Endothelial cell of umbilical vein (primary cell): ENCODE data around the gene ADGB. TPM values are rescaled to one million over a fixed set of nuclear protein-coding genes. Genes with fewer than 3 reads are reported as not detected.

Experiments
- BruUV-seq: library from RNA; stranded (reverse); fragments of 400-500 nt; replicated peaks from 2 replicates; lab custom pipeline; 2021; lab: Mats Ljungman, UMichigan
- CTCF ChIA-PET: fragments of 300-600, 350-600 bp; sonication (Branson Sonifier 250); formaldehyde crosslinking; loops from one replicate; lab custom pipeline; 2021; ENCODE audit warnings: antibody characterized with exemption, inconsistent platforms; lab: Charles Lee
- POLR2A ChIA-PET: fragments of 300-600, 350-600 bp; sonication (Branson Sonifier 250); formaldehyde crosslinking; loops from one replicate; lab custom pipeline; 2021; ENCODE audit warnings: antibody characterized with exemption, inconsistent platforms; lab: Charles Lee
- DNase-seq: peaks from one replicate; pipeline ENCODE4 v3.0.0-alpha.2; 2011; ENCODE audit warnings: low read depth, low spot score
- FAIRE-seq: peaks from 2 replicates; lab custom pipeline; 2011; peaks lifted over from hg19 to GRCh38; lab: Jason Lieb, UNC
- H2AFZ ChIP-seq: 2 replicates; pipeline ENCODE4 v1.6.0; 2012; ENCODE audit warnings: low read depth, low read length, control low read depth, inconsistent platforms
- H3K27ac ChIP-seq: 2 replicates; pipeline ENCODE4 v1.5.1; 2011; ENCODE audit warnings: low read depth, mild to moderate bottlenecking, control low read depth, low read length, moderate library complexity; ENCODE audit not compliant: insufficient read depth
- H3K27me3 ChIP-seq, 2 experiments: 2 replicates each; pipeline versions ENCODE4 v1.6.0 to v1.6.1; 2011; ENCODE audit warnings: low read length in 2 of 2, mixed read lengths in 1 of 2; ENCODE audit not compliant: control insufficient read depth in 2 of 2, insufficient read depth in 2 of 2
- H3K36me3 ChIP-seq, 2 experiments: 2 replicates in 1 of 2; 3 replicates in 1 of 2; pipeline ENCODE4 v1.5.1; 2011; ENCODE audit warnings: low read length in 2 of 2, mild to moderate bottlenecking in 1 of 2, moderate library complexity in 1 of 2; ENCODE audit not compliant: control insufficient read depth in 2 of 2, insufficient read depth in 2 of 2; ENCODE audit errors: extremely low read depth in 1 of 2
- H3K4me1 ChIP-seq: 3 replicates; pipeline ENCODE4 v1.5.1; 2011; ENCODE audit warnings: mild to moderate bottlenecking, low read length; ENCODE audit not compliant: control insufficient read depth, insufficient read depth; ENCODE audit errors: extremely low read depth
- H3K4me2 ChIP-seq: 2 replicates; pipeline ENCODE4 v1.6.1; 2011; ENCODE audit warnings: low read length, control low read depth, mixed read lengths; ENCODE audit not compliant: insufficient read depth
- H3K4me3 ChIP-seq, 3 experiments: fragments of 200-600 bp in 1 of 3; sonication (generic), shearing (Covaris generic) in 1 of 3; replicated peaks in 1 of 3; 2 replicates each; pipeline ENCODE4 v1.5.1; 2011 to 2016; ENCODE audit warnings: control low read depth in 3 of 3, low read length in 3 of 3, mild to moderate bottlenecking in 2 of 3, inconsistent platforms in 1 of 3, low read depth in 1 of 3, moderate library complexity in 1 of 3; ENCODE audit not compliant: insufficient read depth in 1 of 3
- H3K79me2 ChIP-seq: 2 replicates; pipeline ENCODE4 v1.6.0; 2012; ENCODE audit warnings: low read length, inconsistent platforms; ENCODE audit not compliant: control insufficient read depth, insufficient read depth
- H3K9ac ChIP-seq: replicated peaks from 2 replicates; pipeline ENCODE3; 2011; ENCODE audit warnings: low read length, control low read depth; ENCODE audit not compliant: insufficient read depth; ENCODE audit errors: extremely low read depth
- H3K9me1 ChIP-seq: replicated peaks from 3 replicates; pipeline ENCODE4 v1.6.0; 2011; ENCODE audit warnings: mild to moderate bottlenecking, low read length; ENCODE audit not compliant: control insufficient read depth, insufficient read depth; ENCODE audit errors: extremely low read depth
- H3K9me3 ChIP-seq: replicated peaks from 2 replicates; pipeline ENCODE4 v1.5.1; 2012; ENCODE audit warnings: low read length, inconsistent platforms; ENCODE audit not compliant: control insufficient read depth, insufficient read depth
- H4K20me1 ChIP-seq: replicated peaks from 2 replicates; pipeline ENCODE3; 2011; ENCODE audit warnings: mild to moderate bottlenecking, low read length; ENCODE audit not compliant: control insufficient read depth, insufficient read depth; ENCODE audit errors: extremely low read depth
- CTCF ChIP-seq, 2 donors: IDR thresholded peaks; 1 replicate in 1 of 2; 2 replicates in 1 of 2; pipeline ENCODE4 v1.5.1; 2011; ENCODE audit warnings: low read length in 2 of 2, mild to moderate bottlenecking in 2 of 2, moderate library complexity in 2 of 2, control low read depth in 1 of 2, inconsistent platforms in 1 of 2, low read depth in 1 of 2; ENCODE audit not compliant: insufficient read depth in 1 of 2; ENCODE audit errors: extremely low read depth in 1 of 2
- EZH2 ChIP-seq: IDR thresholded peaks from 2 replicates; pipeline ENCODE4 v1.6.1; 2012; ENCODE audit warnings: borderline replicate concordance, low read depth, mild to moderate bottlenecking, moderate library complexity, low read length, inconsistent platforms; ENCODE audit not compliant: severe bottlenecking
- FOS ChIP-seq: IDR thresholded peaks from 2 replicates; pipeline ENCODE4 v1.6.1; 2011; ENCODE audit warnings: mild to moderate bottlenecking, low read length, moderate library complexity, borderline replicate concordance; ENCODE audit not compliant: insufficient read depth
- GATA2 ChIP-seq: IDR thresholded peaks from 2 replicates; pipeline ENCODE4 v1.7.0; 2011; ENCODE audit warnings: low read depth, mild to moderate bottlenecking, moderate library complexity, mixed read lengths, low read length; ENCODE audit not compliant: insufficient read length, insufficient read depth
- JUN ChIP-seq: IDR thresholded peaks from 2 replicates; pipeline ENCODE4 v1.6.1; 2011; ENCODE audit warnings: borderline replicate concordance, low read depth; ENCODE audit not compliant: insufficient read length, insufficient read depth
- MAX ChIP-seq: IDR thresholded peaks from 2 replicates; pipeline ENCODE4 v1.6.1; 2011; ENCODE audit not compliant: insufficient read depth, insufficient read length
- MYC ChIP-seq: IDR thresholded peaks from one replicate; pipeline ENCODE4 v1.6.1; 2011; ENCODE audit warnings: mild to moderate bottlenecking, low read depth, low read length
- POLR2A ChIP-seq: IDR thresholded peaks from 2 replicates; pipeline ENCODE4 v1.6.1; 2012; ENCODE audit warnings: low read depth, mild to moderate bottlenecking, control low read depth, low read length
- POLR2AphosphoS5 ChIP-seq: IDR thresholded peaks from 2 replicates; pipeline ENCODE4 v1.6.1; 2012; ENCODE audit warnings: low read depth, mild to moderate bottlenecking, control low read depth, low read length, moderate library complexity; ENCODE audit not compliant: insufficient read depth
- dilution Hi-C: fragments of 300-500 bp; cut with MboI; formaldehyde crosslinking; loops from one replicate; pipeline ENCODE4 v1.15.0; 2019; ENCODE audit warnings: low sequenced_read_pairs; ENCODE audit not compliant: extremely low pct_ligation_motif_present
- intact Hi-C: fragments of 100-400 bp; cut with micrococcal nuclease; formaldehyde crosslinking; loops from one replicate; pipeline ENCODE4 v1.10.0; 2022
- polyA plus RNA-seq, 4 experiments: library from polyadenylated mRNA; depleted of rRNA in 3 of 4; stranded (reverse) in 3 of 4; unstranded in 1 of 4; fragments of >200 nt; gene quantifications; 2 replicates each; pipeline versions ENCODE4 v1.2.1 to v1.2.3, GENCODE V29; 2011 to 2012; ENCODE audit warnings: missing spikeins in 1 of 4
- total RNA-seq: library from RNA; stranded (reverse); gene quantifications from 2 replicates; pipeline ENCODE4 v1.2.3, GENCODE V29; 2021

The ADGB gene
- total and polyA plus RNA-seq, 2 donors (not counting 3 experiments of a cell fraction or from before 2014, with no cell fraction given), result not detected

- no TSS peak for BruUV-seq
- TF ChIP-seq POLR2A, result no peak
- no peak for TF ChIP-seq MYC
- H3K36me3 ChIP-seq, result no peaks in the 10 kb centered on the region
- no peak overlapping the region for H3K9ac ChIP-seq
- H4K20me1 ChIP-seq, result no peaks in the 10 kb centered on the region
- peaks cover 2 to 8% of the 10 kb centered on the region in 2 experiments for H3K27me3 ChIP-seq
- H3K4me3 ChIP-seq, result no peak overlapping the region
- FAIRE-seq, result no peak
- no peaks in the 10 kb centered on the region for H3K4me1 ChIP-seq
- H3K9me1 ChIP-seq, result no peaks in the 10 kb centered on the region
- intact Hi-C loops, result no loop called here
- dilution Hi-C loops, result no loop called here
- no peaks in the 10 kb centered on the region for H3K79me2 ChIP-seq
- no peak overlapping the region for H3K27ac ChIP-seq
- no peak overlapping the region for H3K4me2 ChIP-seq
- ChIA-PET POLR2A (no interaction called here), CTCF (interaction anchor here (0.6 to 2.5 kb wide), 2 partner anchors 652 to 683 kb away, joined by 3 to 7 read pairs; no protein-coding TSS in a partner anchor)
- no peaks in the 10 kb centered on the region for H3K9me3 ChIP-seq
- no peak for DNase-seq
- no peak overlapping the region for H2AFZ ChIP-seq
Observed at GRCh38 chr6:146693342-146693741, 94.6 kb downstream of the ADGB start.

GRCh38 chr6:146697921-146698320 is 99.1 kb downstream of the ADGB start:
- no peaks in the 10 kb centered on the region for H3K9me1 ChIP-seq
- FAIRE-seq, result no peak
- dilution Hi-C loops (no loop called here), intact Hi-C loops (no loop called here)
- H3K9ac ChIP-seq, result no peak overlapping the region
- no peaks in the 10 kb centered on the region for H3K9me3 ChIP-seq
- no peaks in the 10 kb centered on the region for H3K4me1 ChIP-seq
- H3K27ac ChIP-seq, result no peak overlapping the region
- no peak for TF ChIP-seq MAX
- TF ChIP-seq MYC, result no peak
- no peak for TF ChIP-seq CTCF (IDR thresholded peaks at IDR 0.05; ENCODE audit: extremely low read depth in 1 of 2, insufficient read depth in 1 of 2, low read depth in 1 of 2, low read length in 2 of 2)
- TF ChIP-seq JUN, result no peak
- TF ChIP-seq POLR2A, result no peak
- TF ChIP-seq POLR2AphosphoS5, result no peak
- TF ChIP-seq FOS, result no peak
- TF ChIP-seq GATA2, result no peak
- no peak for TF ChIP-seq EZH2
- no peak for DNase-seq
- H3K27me3 ChIP-seq, result peaks cover 2 to 6% of the 10 kb centered on the region in 2 experiments
- H2AFZ ChIP-seq, result no peak overlapping the region
- H4K20me1 ChIP-seq, result no peaks in the 10 kb centered on the region
- POLR2A ChIA-PET, result no interaction called here
- H3K4me3 ChIP-seq, result no peak overlapping the region
- H3K4me2 ChIP-seq, result no peak overlapping the region
- CTCF ChIA-PET, result interaction anchor here (6.1 kb wide), 2 partner anchors 656 to 769 kb away, joined by 87 to 125 read pairs; no protein-coding TSS in a partner anchor
- BruUV-seq, result no TSS peak
- no peaks in the 10 kb centered on the region for H3K36me3 ChIP-seq
- H3K79me2 ChIP-seq, result no peaks in the 10 kb centered on the region
